Measurements from ENCODE around the gene CCDC34. TPM values are rescaled to one million over a fixed set of nuclear protein-coding genes. Genes with fewer than 3 reads are reported as not detected.
A peak's percentile ranks its signal among the peaks of the same experiment; 100 is the strongest.

CCDC34 gene
- total and polyA plus RNA-seq, 12 donors, result 2.5 to 16.6 (median 5.4) TPM

GRCh38 chr11:27319072-27319471 is 43.9 kb downstream of the CCDC34 start:
- TF ChIP-seq POLR2A (IDR thresholded peaks at IDR 0.05), result no peak
- TF ChIP-seq, protein P1, sequence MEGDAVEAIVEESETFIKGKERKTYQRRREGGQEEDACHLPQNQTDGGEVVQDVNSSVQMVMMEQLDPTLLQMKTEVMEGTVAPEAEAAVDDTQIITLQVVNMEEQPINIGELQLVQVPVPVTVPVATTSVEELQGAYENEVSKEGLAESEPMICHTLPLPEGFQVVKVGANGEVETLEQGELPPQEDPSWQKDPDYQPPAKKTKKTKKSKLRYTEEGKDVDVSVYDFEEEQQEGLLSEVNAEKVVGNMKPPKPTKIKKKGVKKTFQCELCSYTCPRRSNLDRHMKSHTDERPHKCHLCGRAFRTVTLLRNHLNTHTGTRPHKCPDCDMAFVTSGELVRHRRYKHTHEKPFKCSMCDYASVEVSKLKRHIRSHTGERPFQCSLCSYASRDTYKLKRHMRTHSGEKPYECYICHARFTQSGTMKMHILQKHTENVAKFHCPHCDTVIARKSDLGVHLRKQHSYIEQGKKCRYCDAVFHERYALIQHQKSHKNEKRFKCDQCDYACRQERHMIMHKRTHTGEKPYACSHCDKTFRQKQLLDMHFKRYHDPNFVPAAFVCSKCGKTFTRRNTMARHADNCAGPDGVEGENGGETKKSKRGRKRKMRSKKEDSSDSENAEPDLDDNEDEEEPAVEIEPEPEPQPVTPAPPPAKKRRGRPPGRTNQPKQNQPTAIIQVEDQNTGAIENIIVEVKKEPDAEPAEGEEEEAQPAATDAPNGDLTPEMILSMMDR (IDR thresholded peaks at IDR 0.05), result no peak
- DNase-seq, result peak in 3 of 7 donors; percentile 13 to 38 (median 16)
- H3K4me3 ChIP-seq, result no peak overlapping the region
- no peaks in the 10 kb centered on the region for H3K27me3 ChIP-seq
- intact Hi-C loops (cut with DNase I), result no loop called here
- no peaks in the 10 kb centered on the region for H3K4me1 ChIP-seq (replicated peaks in 1 of 2)
- WGBS, 4 donors, result 23 to 46% (median 37%) methylated on average over 2 of the region's 2 CpGs
- H3K27ac ChIP-seq, result peak overlapping the region in 1 of 5 donors; percentile 76
- H3K36me3 ChIP-seq (replicated peaks in 1 of 2), result no peaks in the 10 kb centered on the region
- H3K9me3 ChIP-seq (replicated peaks in 1 of 3), result no peaks in the 10 kb centered on the region

GRCh38 chr11:27317751-27318150 is 45.3 kb downstream of the CCDC34 start:
- Histone ChIP-seq H3K4me1 (replicated peaks in 1 of 2) (no peaks in the 10 kb centered on the region), H3K9me3 (replicated peaks in 1 of 3) (no peaks in the 10 kb centered on the region), H3K27ac (no peak overlapping the region), H3K36me3 (replicated peaks in 1 of 2) (no peaks in the 10 kb centered on the region), H3K4me3 (no peak overlapping the region), H3K27me3 (no peaks in the 10 kb centered on the region)
- WGBS, 4 donors, result 50 to 69% (median 64%) methylated on average over 2 of the region's 2 CpGs
- TF ChIP-seq, protein P1 (IDR thresholded peaks at IDR 0.05), result no peak
- TF ChIP-seq POLR2A (IDR thresholded peaks at IDR 0.05), result no peak
- peak in 5 of 7 donors; percentile 31 to 60 (median 34) for DNase-seq
- intact Hi-C loops (cut with DNase I), result no loop called here

DNA sequence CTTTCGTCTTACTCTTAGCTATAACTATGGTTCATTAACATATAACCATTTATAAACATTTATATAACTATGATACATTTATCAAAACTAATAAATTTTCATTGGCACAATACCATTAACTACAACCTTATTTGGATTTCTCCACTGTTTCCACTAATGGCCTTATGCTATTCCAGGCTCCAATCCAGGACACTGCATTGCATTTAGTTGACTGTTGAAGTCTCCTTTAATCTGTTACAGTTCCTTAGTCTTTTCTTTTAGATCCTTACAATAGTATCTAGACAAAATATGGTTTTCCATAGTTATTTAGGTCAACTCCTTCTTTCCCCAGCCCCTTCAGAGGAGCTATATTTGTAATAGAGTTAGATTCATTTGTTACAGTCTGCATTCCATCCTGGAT is 47.2 kb downstream of the CCDC34 start:
- Histone ChIP-seq H3K27me3 (no peaks in the 10 kb centered on the region), H3K9me3 (replicated peaks in 1 of 3) (no peaks in the 10 kb centered on the region), H3K4me1 (replicated peaks in 1 of 2) (no peaks in the 10 kb centered on the region), H3K36me3 (replicated peaks in 1 of 2) (no peaks in the 10 kb centered on the region), H3K4me3 (no peak overlapping the region), H3K27ac (no peak overlapping the region)
- WGBS, 4 donors, result 92 to 100% (median 97%) methylated on average over 1 of the region's 1 CpG
- no peak for DNase-seq
- TF ChIP-seq, protein P1 (IDR thresholded peaks at IDR 0.05), result no peak
- no peak for TF ChIP-seq POLR2A (IDR thresholded peaks at IDR 0.05)
- intact Hi-C loops (cut with DNase I), result no loop called here

- WGBS, 4 donors, result 89 to 94% (median 92%) methylated on average over 2 of the region's 2 CpGs
- DNase-seq, result no peak
- no peaks in the 10 kb centered on the region for H3K27me3 ChIP-seq
- H3K36me3 ChIP-seq (replicated peaks in 1 of 2), result no peaks in the 10 kb centered on the region
- TF ChIP-seq, protein P1 (IDR thresholded peaks at IDR 0.05), result no peak
- TF ChIP-seq POLR2A (IDR thresholded peaks at IDR 0.05), result no peak
- no peak overlapping the region for H3K4me3 ChIP-seq
- no peak overlapping the region for H3K27ac ChIP-seq
- H3K4me1 ChIP-seq (replicated peaks in 1 of 2), result no peaks in the 10 kb centered on the region
- intact Hi-C loops (cut with DNase I), result no loop called here
- no peaks in the 10 kb centered on the region for H3K9me3 ChIP-seq (replicated peaks in 1 of 3)
These were observed 49.7 kb downstream of the CCDC34 start for GRCh38 chr11:27313157-27313821.
